Measurements from ENCODE around the gene FAM25C.
"Not testable (repeated sequence)": the region's sequence is repeated elsewhere in the genome, so short reads cannot be mapped to it uniquely, and the experiment has no call there.

Gene FAM25C

DNA sequence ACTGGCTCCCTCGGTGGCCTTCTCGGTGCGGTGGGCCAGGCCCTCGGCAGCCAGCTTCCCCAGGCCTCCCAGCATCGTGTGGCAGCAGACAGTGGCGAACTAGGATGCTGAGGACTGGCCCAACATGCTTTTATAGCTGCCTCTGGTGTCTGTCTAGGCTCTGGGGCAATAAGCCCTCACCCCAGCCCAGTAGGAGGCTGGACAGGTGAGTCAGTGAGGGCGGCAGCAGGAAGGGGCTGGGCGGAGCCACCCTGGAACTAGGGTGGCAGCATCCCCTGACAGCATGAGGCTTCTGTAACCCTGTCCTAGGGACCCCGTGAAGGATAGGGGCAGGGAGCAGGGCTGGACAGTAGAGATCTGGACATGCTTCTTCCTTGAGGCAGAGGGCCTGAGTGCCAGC is at the start of gene FAM25C:
Gene FAM25C, minus strand, starts transcription at position 101 of the 400 bp plus-strand sequence. Its CDS starts 26 bp downstream, at position 75.
- DNase-seq (ENCODE audit: low read depth, low spot score); H3K4me3 ChIP-seq (ENCODE audit: low read depth, low read length); in situ Hi-C loops (cut with HindIII; ENCODE audit: low sequenced_read_pairs): not testable (repeated sequence)

DNA sequence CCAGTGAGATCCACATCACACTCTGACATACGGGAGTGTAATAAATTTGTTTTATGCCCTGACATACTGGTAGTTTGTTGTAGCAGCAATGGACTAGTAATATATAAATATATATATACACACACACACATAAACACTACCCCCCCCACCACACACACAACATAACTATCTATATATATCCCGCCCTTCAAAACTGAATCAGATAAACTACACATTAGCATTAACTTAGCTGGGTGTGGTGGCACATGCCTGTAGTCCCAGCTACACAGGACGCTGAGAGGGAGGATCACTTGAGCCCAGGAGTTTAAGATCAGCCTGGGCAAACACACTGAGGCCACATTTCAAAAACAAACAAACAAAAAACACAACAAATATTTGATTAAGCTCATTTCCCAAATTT is 45.0 kb upstream of the FAM25C start:
- in situ Hi-C loops (cut with HindIII; ENCODE audit: low sequenced_read_pairs): not testable (repeated sequence)

GRCh38 chr10:48031390-48031789 is 31.8 kb upstream of the FAM25C start:
- H3K4me3 ChIP-seq (ENCODE audit: low read depth, low read length); in situ Hi-C loops (cut with HindIII; ENCODE audit: low sequenced_read_pairs); DNase-seq (ENCODE audit: low read depth, low spot score): not testable (repeated sequence)

More for the DNA sequence above, 45.0 kb upstream of the FAM25C start:
- not testable (repeated sequence) for DNase-seq (ENCODE audit: low read depth, low spot score); H3K4me3 ChIP-seq (ENCODE audit: low read depth, low read length)

GRCh38 chr10:48002306-48002705 is 2.7 kb upstream of the FAM25C start:
- H3K4me3 ChIP-seq (ENCODE audit: low read depth, low read length); DNase-seq (ENCODE audit: low read depth, low spot score); in situ Hi-C loops (cut with HindIII; ENCODE audit: low sequenced_read_pairs): not testable (repeated sequence)

DNA sequence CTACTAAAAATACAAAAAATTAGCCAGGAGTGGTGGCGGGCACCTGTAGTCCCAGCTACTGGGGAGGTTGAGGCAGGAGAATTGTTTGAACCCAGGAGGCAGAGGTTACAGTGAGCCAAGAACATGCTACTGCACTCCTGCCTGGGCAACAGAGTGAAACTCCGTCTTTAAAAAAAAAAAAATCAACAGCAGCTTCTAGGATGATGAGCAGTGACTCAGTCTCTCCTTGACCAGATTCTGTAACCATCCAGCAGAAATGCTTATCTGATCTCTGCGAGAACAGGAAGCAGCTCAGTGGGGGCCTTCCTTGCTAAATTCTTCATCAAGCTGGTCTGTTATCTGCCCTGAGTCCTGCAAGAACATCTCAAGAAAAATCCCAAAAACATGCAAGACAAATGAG is 5.5 kb downstream of the FAM25C start:
- peak; percentile 52 for DNase-seq (ENCODE audit: low read depth, low spot score)
- H3K4me3 ChIP-seq (ENCODE audit: low read depth, low read length); in situ Hi-C loops (cut with HindIII; ENCODE audit: low sequenced_read_pairs): not testable (repeated sequence)

DNA sequence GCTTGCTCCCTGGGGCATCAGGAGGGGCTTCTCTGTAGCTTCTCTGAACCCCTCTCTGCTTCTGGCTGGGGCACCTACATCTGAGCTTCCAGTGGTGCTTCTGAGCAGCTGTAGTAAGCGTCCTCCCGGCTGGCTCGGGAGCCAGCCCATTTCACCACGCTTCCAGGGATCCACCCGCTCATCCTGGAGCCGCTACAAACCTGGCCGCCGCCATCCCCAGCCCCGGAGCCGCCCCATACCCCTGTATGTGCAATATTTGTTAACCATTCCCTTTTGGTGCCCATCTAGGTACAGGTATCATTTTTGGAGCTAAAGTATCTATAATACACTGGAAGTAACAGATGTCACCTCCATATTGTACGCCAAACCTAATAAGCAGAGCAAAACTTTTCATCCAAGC is 7.0 kb downstream of the FAM25C start:
- in situ Hi-C loops (cut with HindIII; ENCODE audit: low sequenced_read_pairs); H3K4me3 ChIP-seq (ENCODE audit: low read depth, low read length); DNase-seq (ENCODE audit: low read depth, low spot score): not testable (repeated sequence)

- in situ Hi-C loops (cut with HindIII; ENCODE audit: low sequenced_read_pairs); DNase-seq (ENCODE audit: low read depth, low spot score); H3K4me3 ChIP-seq (ENCODE audit: low read depth, low read length): not testable (repeated sequence)
These were observed 7.9 kb downstream of the FAM25C start for GRCh38 chr10:47991706-47992105.

GRCh38 chr10:47990097-47990496 is 9.5 kb downstream of the FAM25C start:
- H3K4me3 ChIP-seq (ENCODE audit: low read depth, low read length); DNase-seq (ENCODE audit: low read depth, low spot score); in situ Hi-C loops (cut with HindIII; ENCODE audit: low sequenced_read_pairs): not testable (repeated sequence)

GRCh38 chr10:47989542-47989950 is 10.0 kb downstream of the FAM25C start:
- DNase-seq (ENCODE audit: low read depth, low spot score); H3K4me3 ChIP-seq (ENCODE audit: low read depth, low read length); in situ Hi-C loops (cut with HindIII; ENCODE audit: low sequenced_read_pairs): not testable (repeated sequence)

DNA sequence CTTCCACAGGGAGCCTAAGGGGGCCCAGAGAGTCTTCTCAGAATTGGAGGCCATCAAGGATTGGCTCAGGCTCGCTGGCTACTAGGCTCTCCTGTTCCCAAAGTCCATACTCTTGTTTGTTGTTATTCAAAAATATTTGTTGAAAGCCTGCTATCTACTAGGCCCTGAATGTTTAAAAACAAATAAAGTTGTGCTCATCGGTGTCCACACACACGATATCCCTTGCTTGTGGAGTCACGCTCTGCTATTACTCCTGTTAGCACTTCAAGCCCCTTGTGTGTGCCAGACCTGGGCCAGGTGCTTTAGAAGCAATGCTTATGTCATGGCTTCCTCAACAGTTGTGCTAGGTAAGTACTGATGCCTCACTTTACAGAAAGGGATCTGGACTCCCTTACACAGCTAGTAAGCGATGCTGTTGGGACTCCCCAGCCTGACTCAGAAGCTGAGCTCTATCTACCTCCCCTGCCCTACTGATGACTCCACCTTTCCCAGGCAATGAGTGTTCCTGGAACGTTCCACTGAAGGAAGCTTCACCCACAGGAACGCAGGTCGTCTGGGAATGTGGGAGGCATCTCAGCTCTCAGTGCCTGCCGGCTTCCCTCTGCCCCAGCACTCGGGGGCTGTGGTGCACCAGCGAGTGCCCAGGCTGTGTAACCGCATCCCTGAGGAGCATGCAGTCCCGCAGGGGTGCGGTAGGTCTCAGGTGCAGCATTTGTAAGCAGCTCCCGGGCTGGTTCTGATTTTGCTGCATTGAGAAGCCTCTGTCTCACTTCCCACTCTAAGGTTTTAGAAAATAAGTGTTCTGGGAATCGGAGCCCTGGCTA is 10.7 kb downstream of the FAM25C start:
- in situ Hi-C loops (cut with HindIII; ENCODE audit: low sequenced_read_pairs); H3K4me3 ChIP-seq (ENCODE audit: low read depth, low read length): not testable (repeated sequence)
- peak; percentile 48 for DNase-seq (ENCODE audit: low read depth, low spot score)

GRCh38 chr10:47987952-47988351 is 11.6 kb downstream of the FAM25C start:
- H3K4me3 ChIP-seq (ENCODE audit: low read depth, low read length); in situ Hi-C loops (cut with HindIII; ENCODE audit: low sequenced_read_pairs); DNase-seq (ENCODE audit: low read depth, low spot score): not testable (repeated sequence)

DNA sequence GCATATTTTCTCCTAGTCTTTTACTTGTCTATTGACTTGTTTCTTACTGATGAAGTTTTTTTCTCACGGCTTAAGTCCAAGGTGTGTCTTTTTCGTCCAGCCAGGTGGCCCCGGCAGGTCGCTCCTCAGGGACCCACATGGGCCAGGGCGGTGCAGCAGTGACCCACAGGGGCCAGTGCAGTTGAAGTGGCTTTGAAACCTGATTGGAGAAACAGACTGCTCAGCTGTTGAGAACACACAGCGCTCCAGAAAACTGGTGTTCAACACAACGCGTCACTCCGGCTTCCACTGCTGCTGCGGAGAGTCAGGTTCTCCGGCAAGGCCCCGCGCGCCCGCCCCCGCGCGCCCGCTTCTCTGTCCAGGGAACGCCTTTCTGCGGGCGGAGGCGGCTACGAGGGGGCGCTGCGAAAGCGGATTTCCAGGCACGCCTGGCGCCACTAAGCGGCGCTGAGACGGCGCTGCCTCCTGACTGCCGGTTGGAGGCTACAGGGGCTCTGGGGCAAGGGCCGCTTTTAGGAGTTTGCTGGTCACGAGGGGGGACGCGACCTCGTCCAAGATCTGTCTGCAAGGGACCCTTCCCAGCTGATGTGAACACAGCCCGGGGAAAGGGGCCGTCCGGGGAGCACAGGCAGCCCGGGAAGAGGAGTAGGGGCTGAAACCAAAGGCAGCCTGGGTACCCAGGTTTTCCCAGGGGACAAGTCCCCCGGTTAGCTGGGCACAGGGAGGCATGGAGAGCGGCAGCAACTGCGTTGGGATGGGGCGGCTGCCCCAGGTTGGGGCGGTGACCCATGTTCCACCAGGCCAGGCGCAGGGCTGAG is 13.0 kb downstream of the FAM25C start:
- H3K4me3 ChIP-seq (ENCODE audit: low read depth, low read length); in situ Hi-C loops (cut with HindIII; ENCODE audit: low sequenced_read_pairs): not testable (repeated sequence)
- DNase-seq (ENCODE audit: low read depth, low spot score): peak; percentile 0

- in situ Hi-C loops (cut with HindIII; ENCODE audit: low sequenced_read_pairs); DNase-seq (ENCODE audit: low read depth, low spot score); H3K4me3 ChIP-seq (ENCODE audit: low read depth, low read length): not testable (repeated sequence)
These were observed 24.2 kb downstream of the FAM25C start for GRCh38 chr10:47975409-47975808.

DNA sequence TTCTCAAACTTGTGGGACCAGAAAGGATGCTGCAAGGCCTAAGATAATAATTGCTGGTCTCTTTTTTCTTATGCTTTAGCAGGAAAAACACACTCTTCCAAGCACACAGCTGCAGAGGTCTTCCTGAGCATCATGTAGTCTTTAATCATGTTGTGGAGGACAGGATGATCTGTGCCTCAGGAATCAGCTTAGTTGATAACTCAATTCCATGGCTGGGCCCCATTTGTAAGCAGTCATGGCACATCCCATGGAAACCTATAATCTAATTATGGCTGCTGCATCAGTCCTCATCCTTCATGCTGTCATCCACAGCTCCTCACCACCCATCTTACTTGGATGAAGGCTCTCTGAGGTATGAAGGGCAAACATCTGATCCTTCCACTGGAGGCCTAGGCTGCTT is 26.5 kb downstream of the FAM25C start:
- DNase-seq (ENCODE audit: low read depth, low spot score); in situ Hi-C loops (cut with HindIII; ENCODE audit: low sequenced_read_pairs); H3K4me3 ChIP-seq (ENCODE audit: low read depth, low read length): not testable (repeated sequence)

- DNase-seq (ENCODE audit: low read depth, low spot score); in situ Hi-C loops (cut with HindIII; ENCODE audit: low sequenced_read_pairs); H3K4me3 ChIP-seq (ENCODE audit: low read depth, low read length): not testable (repeated sequence)
These were observed 27.5 kb downstream of the FAM25C start for GRCh38 chr10:47972077-47972476.

DNA sequence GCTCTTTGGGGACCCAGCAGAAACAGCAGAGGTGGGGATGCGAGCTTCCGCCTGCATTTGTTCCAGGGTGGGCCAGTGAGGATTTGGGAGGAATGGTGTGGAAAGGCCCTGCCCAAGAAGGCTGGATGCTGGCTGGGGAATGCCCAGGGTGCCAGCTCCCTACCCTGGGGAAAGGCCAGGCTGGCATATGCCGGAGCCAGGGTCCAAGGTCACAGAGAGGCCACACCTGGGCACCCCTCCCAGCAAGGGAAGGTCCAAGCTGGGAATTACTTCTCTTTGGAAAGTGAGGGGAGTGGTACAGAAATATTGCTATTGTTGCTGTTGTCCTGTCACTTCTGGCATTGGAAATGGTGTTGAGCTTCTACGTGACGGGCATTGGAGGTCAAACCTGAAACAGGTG is 28.0 kb downstream of the FAM25C start:
- in situ Hi-C loops (cut with HindIII; ENCODE audit: low sequenced_read_pairs): not testable (repeated sequence)

GRCh38 chr10:47970047-47970446 is 29.5 kb downstream of the FAM25C start:
- DNase-seq (ENCODE audit: low read depth, low spot score); in situ Hi-C loops (cut with HindIII; ENCODE audit: low sequenced_read_pairs); H3K4me3 ChIP-seq (ENCODE audit: low read depth, low read length): not testable (repeated sequence)

More for the DNA sequence above, 28.0 kb downstream of the FAM25C start:
- DNase-seq (ENCODE audit: low read depth, low spot score); H3K4me3 ChIP-seq (ENCODE audit: low read depth, low read length): not testable (repeated sequence)
